Measurements from ENCODE around the gene MED29. TPM values are rescaled to one million over a fixed set of nuclear protein-coding genes. Genes with fewer than 3 reads are reported as not detected.

Gene MED29
- total RNA-seq, 1 donor from 2014 or later, result 38.7 TPM

- peaks cover 30% of the 10 kb centered on the region for H3K36me3 Mint-ChIP-seq (ENCODE audit: low read depth)
- intact Hi-C loops (cut with micrococcal nuclease), result no loop called here
- no peaks in the 10 kb centered on the region for H3K27me3 Mint-ChIP-seq
- no peaks in the 10 kb centered on the region for H3K9me3 Mint-ChIP-seq
- peaks cover 45% of the 10 kb centered on the region for H3K4me1 Mint-ChIP-seq
- peak; percentile 81 for DNase-seq
- H3K27ac Mint-ChIP-seq, result peak overlapping the region; percentile 93
- H3K4me3 Mint-ChIP-seq, result peak overlapping the region; percentile 87
These were observed 17.4 kb downstream of the MED29 start for GRCh38 chr19:39408392-39409207.

GRCh38 chr19:39409208-39410016, 18.2 kb downstream of the MED29 start:
- Mint-ChIP-seq H3K4me3 (peak overlapping the region; percentile 87), H3K9me3 (no peaks in the 10 kb centered on the region), H3K4me1 (peaks cover 48% of the 10 kb centered on the region), H3K36me3 (ENCODE audit: low read depth) (peaks cover 33% of the 10 kb centered on the region), H3K27me3 (no peaks in the 10 kb centered on the region), H3K27ac (peak overlapping the region; percentile 88)
- DNase-seq, result peak; percentile 93
- intact Hi-C loops (cut with micrococcal nuclease), result loop anchor here (2.0 kb wide), 1 partner anchor 197 kb away; no protein-coding TSS in a partner anchor

- Mint-ChIP-seq H3K4me1 (peaks cover 52% of the 10 kb centered on the region), H3K27ac (peak overlapping the region; percentile 88), H3K27me3 (no peaks in the 10 kb centered on the region), H3K36me3 (ENCODE audit: low read depth) (peaks cover 35% of the 10 kb centered on the region), H3K9me3 (no peaks in the 10 kb centered on the region), H3K4me3 (peak overlapping the region; percentile 87)
- DNase-seq, result peak; percentile 91
- intact Hi-C loops (cut with micrococcal nuclease), result loop anchor here (2.0 kb wide), 1 partner anchor 197 kb away; no protein-coding TSS in a partner anchor
These were observed 19.0 kb downstream of the MED29 start for GRCh38 chr19:39410017-39410830.

DNA sequence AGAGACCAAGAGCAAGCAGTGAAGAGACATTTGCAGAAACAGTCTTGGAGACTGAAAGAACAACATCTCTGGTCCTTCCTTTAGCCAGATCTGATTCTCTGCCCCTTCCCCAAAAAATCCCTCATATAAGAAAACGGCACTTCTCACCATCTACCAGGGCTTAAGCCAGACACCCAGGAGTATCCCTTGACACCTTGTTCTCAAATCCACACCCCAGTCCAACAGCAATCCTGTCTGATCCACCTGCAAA, 19.6 kb downstream of the MED29 start:
- Mint-ChIP-seq H3K4me3 (peak overlapping the region; percentile 87), H3K27ac (peak overlapping the region; percentile 88), H3K9me3 (no peaks in the 10 kb centered on the region), H3K4me1 (peaks cover 53% of the 10 kb centered on the region), H3K36me3 (ENCODE audit: low read depth) (peaks cover 35% of the 10 kb centered on the region), H3K27me3 (no peaks in the 10 kb centered on the region)
- intact Hi-C loops (cut with micrococcal nuclease), result loop anchor here (1.0 to 2.0 kb wide), 2 partner anchors 13 to 198 kb away; no protein-coding TSS in a partner anchor
- DNase-seq, result peak; percentile 62

- H3K36me3 Mint-ChIP-seq (ENCODE audit: low read depth), result peaks cover 35% of the 10 kb centered on the region
- H3K4me3 Mint-ChIP-seq, result peak overlapping the region; percentile 87
- peaks cover 49% of the 10 kb centered on the region for H3K4me1 Mint-ChIP-seq
- no peaks in the 10 kb centered on the region for H3K9me3 Mint-ChIP-seq
- intact Hi-C loops (cut with micrococcal nuclease), result loop anchor here (1.0 to 2.0 kb wide), 2 partner anchors 14 to 198 kb away; no protein-coding TSS in a partner anchor
- H3K27ac Mint-ChIP-seq, result peak overlapping the region; percentile 88
- H3K27me3 Mint-ChIP-seq, result no peaks in the 10 kb centered on the region
- DNase-seq, result peak; percentile 77
These were observed 20.1 kb downstream of the MED29 start for GRCh38 chr19:39411081-39411831.

GRCh38 chr19:39411832-39412099, 20.6 kb downstream of the MED29 start:
- peak overlapping the region; percentile 87 for H3K4me3 Mint-ChIP-seq
- intact Hi-C loops (cut with micrococcal nuclease), result loop anchor here (1.0 to 2.0 kb wide), 8 partner anchors 14 to 289 kb away; partner anchors contain the start of genes MED29 and PAF1
- peaks cover 47% of the 10 kb centered on the region for H3K4me1 Mint-ChIP-seq
- peak overlapping the region; percentile 88 for H3K27ac Mint-ChIP-seq
- H3K9me3 Mint-ChIP-seq, result no peaks in the 10 kb centered on the region
- H3K36me3 Mint-ChIP-seq (ENCODE audit: low read depth), result peaks cover 35% of the 10 kb centered on the region
- H3K27me3 Mint-ChIP-seq, result no peaks in the 10 kb centered on the region
- peak; percentile 96 for DNase-seq

DNA sequence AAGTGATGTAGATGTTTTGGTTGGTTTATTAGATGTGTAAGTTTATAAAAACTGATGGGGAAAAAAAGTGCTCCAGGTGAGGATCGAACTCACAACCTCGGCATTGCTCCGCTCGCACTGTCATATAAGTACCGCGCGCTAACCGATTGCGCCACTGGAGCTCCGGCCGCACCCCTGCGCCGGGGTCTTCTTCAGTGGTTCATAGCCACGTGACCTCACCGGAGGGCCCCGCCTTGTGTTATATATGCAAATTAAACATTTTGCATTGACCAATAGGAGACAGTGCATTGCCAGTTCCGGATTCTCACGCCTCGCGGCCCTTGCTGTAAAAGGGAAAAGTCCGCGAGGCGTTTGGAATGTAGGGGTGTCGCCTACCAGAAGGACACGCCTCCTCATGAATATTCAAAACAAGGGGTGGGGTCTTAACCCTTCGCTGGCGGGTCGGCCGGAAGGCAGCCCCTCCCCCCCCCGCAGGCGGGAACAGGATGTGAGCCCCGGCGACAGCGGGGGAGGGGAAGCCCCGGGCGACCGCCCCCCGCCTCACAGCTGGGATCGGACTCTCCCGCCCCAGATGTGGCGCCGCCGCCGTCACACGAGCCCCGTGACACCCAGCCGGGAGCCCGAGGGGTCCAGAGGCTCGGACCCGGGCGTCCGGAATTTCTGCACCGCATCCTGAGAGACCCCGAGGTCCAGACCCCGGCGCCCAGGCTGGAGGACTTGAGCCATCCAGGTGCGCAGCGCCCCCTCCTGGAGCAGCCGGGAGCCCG, 21.1 kb downstream of the MED29 start, which contains the start of gene PLEKHG2:
PLEKHG2 (plus strand) TSS at position 570 of the 767 bp plus-strand sequence. CDS start 1,418 bp downstream, outside the sequence.
- Mint-ChIP-seq H3K27me3 (no peaks in the 10 kb centered on the region), H3K36me3 (ENCODE audit: low read depth) (peaks cover 32% of the 10 kb centered on the region), H3K4me3 (peak within 1 kb of the TSS; percentile 87), H3K4me1 (peaks cover 47% of the 10 kb centered on the region), H3K27ac (peak within 1 kb of the TSS; percentile 88), H3K9me3 (no peaks in the 10 kb centered on the region)
- DNase-seq, result peak; percentile 99
- intact Hi-C loops (cut with micrococcal nuclease), result loop anchor here (1.0 to 2.0 kb wide), 6 partner anchors 18 to 290 kb away; partner anchors contain the start of genes MED29 and PAF1

GRCh38 chr19:39412867-39413271, 21.7 kb downstream of the MED29 start:
- Mint-ChIP-seq H3K27ac (peak overlapping the region; percentile 75), H3K36me3 (ENCODE audit: low read depth) (peaks cover 30% of the 10 kb centered on the region), H3K4me3 (peak overlapping the region; percentile 87), H3K27me3 (no peaks in the 10 kb centered on the region), H3K4me1 (peaks cover 45% of the 10 kb centered on the region), H3K9me3 (no peaks in the 10 kb centered on the region)
- DNase-seq, result no peak
- intact Hi-C loops (cut with micrococcal nuclease), result loop anchor here (1.0 to 2.0 kb wide), 6 partner anchors 17 to 291 kb away; partner anchors contain the start of genes MED29 and PAF1

DNA sequence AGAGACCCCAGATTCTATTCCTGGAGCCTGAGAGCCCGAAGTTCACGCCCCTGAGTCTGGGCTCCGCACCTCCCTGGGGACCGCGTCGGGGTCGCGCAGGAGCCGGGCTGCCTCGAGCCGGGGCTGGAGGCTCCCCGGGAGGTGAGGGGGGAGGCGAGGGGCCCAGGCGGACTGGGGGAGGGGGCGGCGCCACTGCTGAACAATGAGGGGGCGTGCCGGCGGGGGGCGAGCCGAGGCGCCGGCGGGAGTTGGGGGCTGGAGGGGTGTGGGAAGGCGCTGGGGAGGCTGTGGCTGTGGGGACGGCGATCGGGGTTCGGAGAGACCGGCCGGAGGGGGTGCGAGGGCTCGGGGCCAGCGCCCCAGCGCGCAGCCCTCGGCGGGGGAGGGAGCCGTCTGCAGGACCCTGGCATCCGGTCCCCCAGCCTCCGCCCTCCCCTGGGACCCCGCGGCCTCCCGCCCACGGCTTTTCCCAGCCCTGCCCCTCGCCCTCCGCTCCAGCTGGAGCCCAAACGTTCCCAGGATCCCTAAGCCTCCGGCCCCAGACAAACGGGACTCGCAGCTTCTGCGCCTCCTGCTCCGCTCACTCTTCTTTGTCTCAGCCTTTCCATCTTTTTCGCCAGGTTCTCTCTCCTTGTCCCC, 22.2 kb downstream of the MED29 start:
- peak overlapping the region; percentile 87 for H3K4me3 Mint-ChIP-seq
- no peaks in the 10 kb centered on the region for H3K9me3 Mint-ChIP-seq
- intact Hi-C loops (cut with micrococcal nuclease), result loop anchor here (2.0 kb wide), 2 partner anchors 63 to 73 kb away; no protein-coding TSS in a partner anchor
- peak overlapping the region; percentile 87 for H3K27ac Mint-ChIP-seq
- H3K27me3 Mint-ChIP-seq, result no peaks in the 10 kb centered on the region
- DNase-seq, result peak; percentile 76
- H3K4me1 Mint-ChIP-seq, result peaks cover 40% of the 10 kb centered on the region
- H3K36me3 Mint-ChIP-seq (ENCODE audit: low read depth), result peaks cover 25% of the 10 kb centered on the region

DNA sequence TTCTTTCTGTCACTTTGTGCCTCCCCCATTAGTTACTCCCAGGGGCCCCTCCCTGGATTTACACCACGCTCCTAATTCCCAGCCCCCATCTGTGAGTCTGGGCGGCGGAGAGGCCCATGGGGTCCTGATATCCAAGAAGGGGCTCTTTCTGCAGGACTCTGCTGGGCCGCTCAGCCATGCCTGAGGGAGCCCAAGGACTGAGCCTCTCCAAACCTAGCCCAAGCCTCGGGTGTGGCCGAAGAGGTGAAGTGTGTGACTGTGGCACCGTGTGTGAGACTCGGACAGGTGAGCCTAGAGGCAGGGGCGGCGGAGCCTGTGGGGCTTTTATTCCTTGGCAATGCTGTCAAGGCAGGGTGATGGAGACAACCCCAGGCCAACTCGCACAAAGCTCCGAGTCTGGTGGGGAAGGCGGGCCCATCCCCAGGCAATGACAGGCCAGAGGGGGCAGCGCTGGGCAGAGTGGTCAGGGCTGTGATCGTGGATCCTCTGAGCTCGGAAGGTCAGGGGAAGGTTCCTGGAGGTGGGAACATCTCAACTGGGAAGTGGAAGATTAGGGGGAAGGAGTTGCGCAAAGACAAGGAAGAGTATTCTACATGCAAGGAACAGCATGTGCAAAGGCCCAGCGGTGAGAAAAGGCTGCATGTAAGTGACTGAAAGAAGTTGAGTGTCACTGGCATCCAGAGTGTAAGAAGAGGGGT, 22.9 kb downstream of the MED29 start:
- Mint-ChIP-seq H3K36me3 (ENCODE audit: low read depth) (peaks cover 23% of the 10 kb centered on the region), H3K27ac (peak overlapping the region; percentile 87), H3K27me3 (no peaks in the 10 kb centered on the region), H3K4me1 (peaks cover 34% of the 10 kb centered on the region), H3K4me3 (peak overlapping the region; percentile 87), H3K9me3 (no peaks in the 10 kb centered on the region)
- intact Hi-C loops (cut with micrococcal nuclease), result loop anchor here (2.0 kb wide), 2 partner anchors 63 to 73 kb away; no protein-coding TSS in a partner anchor
- DNase-seq, result peak; percentile 65

All from activated CD4-positive, alpha-beta T cell treated with anti-CD3 and anti-CD28 coated beads, Interleukin-2, amount 10 ng/mL, durations not matched to agents 24 days and 14 days (primary cell).